Measurements from ENCODE around the gene STAT4.

Gene STAT4

DNA sequence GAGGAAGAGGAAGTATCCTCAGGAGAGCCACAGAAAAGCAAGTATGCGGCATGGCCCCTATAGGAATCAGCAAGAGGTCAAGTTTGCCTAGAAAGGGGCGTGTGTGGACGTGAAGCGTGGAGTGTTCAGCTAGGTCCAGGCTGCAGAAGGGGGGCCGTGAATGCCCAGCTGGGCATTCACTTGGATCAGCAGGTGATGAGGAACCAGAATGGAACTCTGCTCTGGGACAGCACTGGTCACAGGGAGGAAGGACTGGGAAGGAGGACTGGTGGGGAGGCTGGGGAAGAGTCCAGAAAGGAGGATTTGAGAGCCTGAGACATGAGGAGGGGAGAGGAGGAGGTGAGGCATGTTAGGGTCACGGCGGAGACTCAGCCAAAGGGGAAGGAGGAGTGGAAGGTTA is 156.6 kb downstream of the STAT4 start:
- no peaks in the 10 kb centered on the region for H3K9me3 ChIP-seq (ENCODE audit: control insufficient read depth, insufficient read depth, low read length)
- H3K36me3 ChIP-seq (ENCODE audit: control insufficient read depth, insufficient read depth, low read length) = peaks cover 25% of the 10 kb centered on the region
- no peak overlapping the region for H3K4me3 ChIP-seq (ENCODE audit: low read depth, low read length)
- no peaks in the 10 kb centered on the region for H3K27me3 ChIP-seq (ENCODE audit: control insufficient read depth, insufficient read depth, low read length)
- H3K9ac ChIP-seq (ENCODE audit: low read depth, low read length) = no peak overlapping the region
- H3K4me1 ChIP-seq (ENCODE audit: control insufficient read depth, insufficient read depth, low read length) = no peaks in the 10 kb centered on the region

DNA sequence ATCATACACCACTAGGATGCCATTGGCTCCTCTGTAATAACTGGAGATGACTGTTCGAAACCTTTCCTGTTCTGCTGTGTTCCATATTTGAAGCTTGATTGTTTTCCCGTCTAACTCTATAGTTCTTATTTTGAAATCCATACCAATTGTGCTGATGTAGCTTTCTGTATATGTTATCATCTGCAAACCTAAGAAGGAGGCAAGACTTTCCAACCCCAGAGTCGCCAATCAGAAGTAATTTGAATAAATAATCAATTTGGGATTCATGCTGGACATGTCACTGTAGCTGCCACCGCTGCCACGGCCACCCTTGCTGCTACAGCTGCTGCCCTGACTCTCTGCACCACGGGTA is 157.5 kb downstream of the STAT4 start:
- no peaks in the 10 kb centered on the region for H3K27me3 ChIP-seq (ENCODE audit: control insufficient read depth, insufficient read depth, low read length)
- no peak overlapping the region for H3K4me3 ChIP-seq (ENCODE audit: low read depth, low read length)
- no peaks in the 10 kb centered on the region for H3K4me1 ChIP-seq (ENCODE audit: control insufficient read depth, insufficient read depth, low read length)
- no peak overlapping the region for H3K9ac ChIP-seq (ENCODE audit: low read depth, low read length)
- H3K36me3 ChIP-seq (ENCODE audit: control insufficient read depth, insufficient read depth, low read length) = peaks cover 27% of the 10 kb centered on the region
- no peaks in the 10 kb centered on the region for H3K9me3 ChIP-seq (ENCODE audit: control insufficient read depth, insufficient read depth, low read length)

DNA sequence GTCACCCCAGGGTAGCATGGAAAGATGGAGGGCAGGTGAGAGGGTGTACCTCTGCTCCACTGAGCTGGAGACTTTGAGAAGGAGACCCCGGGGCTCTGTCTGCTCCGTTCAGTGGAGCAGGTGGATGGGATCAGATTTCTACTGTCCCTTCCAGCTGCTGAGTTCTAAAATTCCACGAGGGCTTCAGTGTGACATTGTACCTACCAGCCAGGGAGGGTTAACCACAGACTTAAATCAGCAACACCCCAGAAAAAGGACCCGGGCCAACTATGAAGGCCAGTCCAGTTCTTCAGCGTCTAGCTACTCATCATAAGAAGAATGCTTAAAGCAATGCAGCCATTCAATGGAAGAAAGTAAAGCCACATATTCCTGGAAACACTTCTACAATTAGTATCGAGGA is 160.7 kb downstream of the STAT4 start:
- H3K9ac ChIP-seq (ENCODE audit: low read depth, low read length) = no peak overlapping the region
- no peak overlapping the region for H3K4me3 ChIP-seq (ENCODE audit: low read depth, low read length)
- H3K4me1 ChIP-seq (ENCODE audit: control insufficient read depth, insufficient read depth, low read length) = no peaks in the 10 kb centered on the region
- no peaks in the 10 kb centered on the region for H3K27me3 ChIP-seq (ENCODE audit: control insufficient read depth, insufficient read depth, low read length)
- H3K9me3 ChIP-seq (ENCODE audit: control insufficient read depth, insufficient read depth, low read length) = no peaks in the 10 kb centered on the region
- H3K36me3 ChIP-seq (ENCODE audit: control insufficient read depth, insufficient read depth, low read length) = peaks cover 24% of the 10 kb centered on the region

DNA sequence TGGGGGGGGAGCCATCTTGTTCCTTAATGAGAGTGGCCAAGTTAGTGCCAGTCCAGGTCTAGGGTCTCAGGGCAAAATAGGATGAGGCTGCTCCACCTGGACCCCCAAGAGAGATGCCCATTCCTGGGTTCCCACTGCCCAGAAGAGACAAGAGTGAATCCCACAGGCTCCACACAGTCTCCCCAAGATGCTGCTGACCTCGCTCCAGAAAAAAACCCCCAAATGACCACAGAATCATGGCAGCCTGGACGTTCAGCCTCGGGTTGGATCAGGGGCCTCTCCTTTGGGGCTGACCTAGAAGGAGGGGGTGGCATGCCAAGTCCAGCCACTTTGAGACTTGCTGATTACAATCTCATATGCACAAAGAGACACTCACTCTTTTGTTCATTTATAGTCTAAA is 161.9 kb downstream of the STAT4 start:
- no peaks in the 10 kb centered on the region for H3K27me3 ChIP-seq (ENCODE audit: control insufficient read depth, insufficient read depth, low read length)
- H3K9ac ChIP-seq (ENCODE audit: low read depth, low read length) = no peak overlapping the region
- no peaks in the 10 kb centered on the region for H3K9me3 ChIP-seq (ENCODE audit: control insufficient read depth, insufficient read depth, low read length)
- H3K4me3 ChIP-seq (ENCODE audit: low read depth, low read length) = no peak overlapping the region
- peaks cover 30% of the 10 kb centered on the region for H3K36me3 ChIP-seq (ENCODE audit: control insufficient read depth, insufficient read depth, low read length)
- no peaks in the 10 kb centered on the region for H3K4me1 ChIP-seq (ENCODE audit: control insufficient read depth, insufficient read depth, low read length)

DNA sequence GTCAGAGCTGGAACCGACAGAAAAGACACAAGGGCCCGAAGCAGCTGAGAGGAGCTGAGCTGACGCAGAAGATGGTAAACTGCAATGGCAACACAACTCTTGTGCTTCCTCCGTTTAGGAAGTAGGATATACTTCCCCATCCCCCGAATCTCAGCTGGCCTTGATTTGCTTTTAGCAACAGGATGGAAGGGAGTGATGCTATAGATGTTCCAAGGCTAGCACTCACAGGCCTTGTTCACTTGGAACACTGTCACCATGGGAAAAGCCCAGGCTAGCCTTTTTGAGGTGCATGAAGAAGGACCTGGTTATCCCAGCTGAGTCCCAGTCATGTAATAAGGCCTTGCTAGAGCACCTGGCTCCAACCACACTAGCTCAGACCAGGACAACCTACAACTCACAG is 162.9 kb downstream of the STAT4 start:
- Histone ChIP-seq H3K36me3 (ENCODE audit: control insufficient read depth, insufficient read depth, low read length) (peaks cover 30% of the 10 kb centered on the region), H3K4me3 (ENCODE audit: low read depth, low read length) (no peak overlapping the region)

DNA sequence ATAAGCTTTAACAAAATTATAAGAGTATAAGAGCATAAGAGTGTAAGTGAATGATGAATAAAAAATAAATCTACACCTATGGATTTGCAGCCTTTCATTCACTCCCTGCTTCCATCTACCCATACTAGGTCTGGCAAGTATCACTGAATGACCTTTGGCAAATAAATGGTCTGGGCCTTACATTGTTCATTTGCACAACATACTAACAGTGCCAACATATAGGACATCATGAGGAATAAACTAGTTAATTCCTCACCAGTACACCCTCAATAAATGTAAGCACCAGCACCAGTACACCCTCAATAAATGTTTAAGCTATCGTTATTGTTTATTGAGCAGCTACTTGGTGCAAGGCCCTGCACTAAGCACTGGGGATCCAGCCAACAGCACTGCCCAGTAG is 163.7 kb downstream of the STAT4 start:
- Histone ChIP-seq H3K9ac (ENCODE audit: low read depth, low read length) (no peak overlapping the region), H3K27me3 (ENCODE audit: control insufficient read depth, insufficient read depth, low read length) (no peaks in the 10 kb centered on the region), H3K36me3 (ENCODE audit: control insufficient read depth, insufficient read depth, low read length) (peaks cover 34% of the 10 kb centered on the region), H3K4me1 (ENCODE audit: control insufficient read depth, insufficient read depth, low read length) (no peaks in the 10 kb centered on the region), H3K4me3 (ENCODE audit: low read depth, low read length) (no peak overlapping the region), H3K9me3 (ENCODE audit: control insufficient read depth, insufficient read depth, low read length) (no peaks in the 10 kb centered on the region)

More for the DNA sequence above, 162.9 kb downstream of the STAT4 start:
- Histone ChIP-seq H3K9me3 (ENCODE audit: control insufficient read depth, insufficient read depth, low read length) (no peaks in the 10 kb centered on the region), H3K27me3 (ENCODE audit: control insufficient read depth, insufficient read depth, low read length) (no peaks in the 10 kb centered on the region), H3K4me1 (ENCODE audit: control insufficient read depth, insufficient read depth, low read length) (no peaks in the 10 kb centered on the region), H3K9ac (ENCODE audit: low read depth, low read length) (no peak overlapping the region)

DNA sequence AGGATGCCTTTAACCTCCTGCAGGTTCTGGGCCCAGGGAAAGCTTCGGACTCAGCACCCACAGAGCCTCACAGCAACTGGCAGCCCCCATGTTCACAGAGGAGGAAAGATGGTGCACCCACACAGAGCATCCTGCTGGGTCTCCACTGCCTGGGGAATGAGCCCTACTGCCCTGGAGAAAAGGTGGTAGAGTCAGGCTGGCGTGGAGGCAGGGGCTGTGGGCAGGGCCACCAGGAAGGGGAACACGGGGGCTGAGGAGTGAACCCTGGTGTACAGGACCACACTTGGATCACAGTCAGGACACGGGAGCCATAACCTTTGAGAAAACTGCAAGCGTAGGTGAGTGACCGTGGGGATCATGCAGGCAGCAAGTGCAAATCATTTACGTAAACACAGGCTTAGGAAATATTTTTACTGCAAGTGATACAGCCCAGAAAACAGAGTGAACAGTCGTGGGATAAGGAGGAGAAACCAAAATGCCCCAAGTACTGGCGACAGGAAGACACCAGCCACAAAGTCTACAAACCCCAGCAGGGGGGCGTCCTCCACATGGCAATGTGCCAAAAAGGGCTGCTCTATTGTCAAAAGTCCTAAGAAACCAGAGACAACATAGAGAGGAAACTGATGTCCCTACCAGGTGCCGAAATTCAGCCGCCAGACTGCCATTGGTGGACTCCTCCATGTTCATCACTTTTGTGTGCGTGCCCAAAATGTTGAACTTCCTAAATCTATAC is 164.4 kb downstream of the STAT4 start:
- Histone ChIP-seq H3K36me3 (ENCODE audit: control insufficient read depth, insufficient read depth, low read length) (peaks cover 37% of the 10 kb centered on the region), H3K27me3 (ENCODE audit: control insufficient read depth, insufficient read depth, low read length) (no peaks in the 10 kb centered on the region), H3K9ac (ENCODE audit: low read depth, low read length) (no peak overlapping the region), H3K4me3 (ENCODE audit: low read depth, low read length) (no peak overlapping the region), H3K4me1 (ENCODE audit: control insufficient read depth, insufficient read depth, low read length) (no peaks in the 10 kb centered on the region), H3K9me3 (ENCODE audit: control insufficient read depth, insufficient read depth, low read length) (no peaks in the 10 kb centered on the region)

DNA sequence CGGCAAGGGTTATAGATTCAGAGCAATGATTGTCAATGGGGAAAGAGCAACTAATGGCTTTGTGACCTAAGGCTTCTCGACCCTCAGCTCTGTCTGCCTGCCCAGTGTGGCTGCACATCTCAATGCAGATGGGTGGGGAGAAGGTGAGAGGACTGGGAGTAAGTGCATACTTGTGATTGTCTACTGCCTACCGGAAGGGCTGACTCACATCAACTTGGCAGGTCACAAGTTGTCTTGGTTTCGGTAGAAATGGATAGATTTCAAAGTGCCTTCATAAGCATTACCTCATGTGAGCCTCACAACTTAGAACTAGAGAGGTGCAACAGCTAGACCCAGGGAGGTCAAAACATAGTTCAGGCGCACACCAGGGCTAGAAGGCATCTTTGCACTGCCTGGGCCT is 166.2 kb downstream of the STAT4 start:
- Histone ChIP-seq H3K36me3 (ENCODE audit: control insufficient read depth, insufficient read depth, low read length) (peaks cover 32% of the 10 kb centered on the region), H3K4me3 (ENCODE audit: low read depth, low read length) (no peak overlapping the region), H3K9me3 (ENCODE audit: control insufficient read depth, insufficient read depth, low read length) (no peaks in the 10 kb centered on the region), H3K9ac (ENCODE audit: low read depth, low read length) (no peak overlapping the region), H3K27me3 (ENCODE audit: control insufficient read depth, insufficient read depth, low read length) (no peaks in the 10 kb centered on the region), H3K4me1 (ENCODE audit: control insufficient read depth, insufficient read depth, low read length) (no peaks in the 10 kb centered on the region)

DNA sequence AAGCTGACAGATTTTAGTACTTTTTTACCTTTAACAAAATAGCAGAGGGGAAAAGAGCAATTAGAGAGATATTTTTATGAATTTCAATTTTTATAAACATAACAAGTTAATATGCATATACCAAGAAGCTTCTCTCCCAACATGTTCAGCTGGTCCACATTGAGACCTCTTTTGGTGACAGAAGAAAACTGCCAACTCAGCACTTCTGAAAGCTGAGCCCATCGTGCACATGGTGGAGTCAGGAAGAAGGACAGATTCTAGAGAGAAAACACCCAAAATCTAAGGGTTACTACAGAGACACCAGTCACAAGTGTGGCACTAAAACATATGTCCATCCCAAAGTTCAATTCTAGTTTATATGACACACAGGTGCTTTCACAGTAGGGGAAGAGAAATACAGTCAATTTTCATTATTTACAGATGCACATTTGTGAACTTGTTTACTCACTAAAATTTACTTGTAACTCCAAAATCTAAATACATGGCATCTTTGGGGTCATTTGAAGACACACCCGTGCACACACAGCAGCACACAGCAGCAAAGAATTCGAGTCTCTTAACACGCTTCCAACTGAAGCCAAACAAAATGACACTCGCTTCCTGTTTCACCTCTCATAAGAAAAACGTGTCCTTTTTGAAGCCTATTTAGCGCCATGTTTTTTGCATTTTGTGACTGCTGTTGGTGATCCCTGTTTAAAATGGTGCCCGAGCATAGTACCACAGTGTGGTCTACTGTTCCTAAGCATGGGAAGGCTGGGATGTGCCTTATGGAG is 168.3 kb downstream of the STAT4 start:
- no peak overlapping the region for H3K9ac ChIP-seq (ENCODE audit: low read depth, low read length)
- no peaks in the 10 kb centered on the region for H3K27me3 ChIP-seq (ENCODE audit: control insufficient read depth, insufficient read depth, low read length)
- no peaks in the 10 kb centered on the region for H3K9me3 ChIP-seq (ENCODE audit: control insufficient read depth, insufficient read depth, low read length)
- peaks cover 35% of the 10 kb centered on the region for H3K36me3 ChIP-seq (ENCODE audit: control insufficient read depth, insufficient read depth, low read length)
- H3K4me3 ChIP-seq (ENCODE audit: low read depth, low read length) = no peak overlapping the region
- no peaks in the 10 kb centered on the region for H3K4me1 ChIP-seq (ENCODE audit: control insufficient read depth, insufficient read depth, low read length)

DNA sequence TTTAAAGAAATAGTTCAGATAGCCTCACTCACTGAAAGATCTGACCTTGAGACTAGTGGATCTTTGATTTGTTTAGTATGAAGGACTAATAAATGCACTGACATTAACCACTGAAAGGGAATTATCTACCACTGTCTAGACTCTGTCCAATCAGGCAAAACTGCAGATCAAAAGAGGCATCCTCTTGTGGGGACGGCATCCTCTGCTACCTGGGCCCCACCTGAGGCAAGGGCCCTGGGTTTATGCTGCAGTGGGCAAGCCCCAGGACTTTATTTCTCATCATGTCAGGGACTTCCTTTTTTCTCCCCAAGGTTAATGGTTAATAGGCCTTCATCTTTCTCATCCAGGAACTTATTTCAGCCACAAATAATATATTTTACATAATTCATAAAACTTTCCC is 169.1 kb downstream of the STAT4 start:
- peaks cover 36% of the 10 kb centered on the region for H3K36me3 ChIP-seq (ENCODE audit: control insufficient read depth, insufficient read depth, low read length)

DNA sequence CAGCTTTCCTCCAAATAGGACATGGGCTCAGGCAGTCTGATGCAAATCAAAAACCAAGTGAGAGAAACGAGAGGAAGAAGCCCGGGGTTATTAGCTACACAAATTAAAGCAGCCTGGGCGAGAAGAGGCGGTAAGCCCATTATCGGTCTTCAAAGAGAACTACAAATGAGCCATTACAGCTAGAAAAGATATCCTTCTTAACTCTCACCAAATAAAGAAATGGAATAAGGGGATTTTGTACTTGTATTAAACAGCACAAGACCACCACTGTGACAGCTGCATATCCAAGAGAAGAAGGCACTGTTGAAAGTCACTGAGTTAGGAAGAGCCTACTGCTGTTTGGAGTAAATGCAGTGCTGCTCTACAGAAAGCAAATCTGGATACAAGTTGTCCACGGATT is 169.5 kb downstream of the STAT4 start:
- Histone ChIP-seq H3K9me3 (ENCODE audit: control insufficient read depth, insufficient read depth, low read length) (no peaks in the 10 kb centered on the region), H3K27me3 (ENCODE audit: control insufficient read depth, insufficient read depth, low read length) (no peaks in the 10 kb centered on the region), H3K4me1 (ENCODE audit: control insufficient read depth, insufficient read depth, low read length) (no peaks in the 10 kb centered on the region), H3K9ac (ENCODE audit: low read depth, low read length) (no peak overlapping the region), H3K36me3 (ENCODE audit: control insufficient read depth, insufficient read depth, low read length) (peaks cover 38% of the 10 kb centered on the region), H3K4me3 (ENCODE audit: low read depth, low read length) (no peak overlapping the region)

More for the DNA sequence above, 169.1 kb downstream of the STAT4 start:
- H3K4me3 ChIP-seq (ENCODE audit: low read depth, low read length) = no peak overlapping the region
- no peaks in the 10 kb centered on the region for H3K27me3 ChIP-seq (ENCODE audit: control insufficient read depth, insufficient read depth, low read length)
- no peaks in the 10 kb centered on the region for H3K9me3 ChIP-seq (ENCODE audit: control insufficient read depth, insufficient read depth, low read length)
- no peaks in the 10 kb centered on the region for H3K4me1 ChIP-seq (ENCODE audit: control insufficient read depth, insufficient read depth, low read length)
- no peak overlapping the region for H3K9ac ChIP-seq (ENCODE audit: low read depth, low read length)

DNA sequence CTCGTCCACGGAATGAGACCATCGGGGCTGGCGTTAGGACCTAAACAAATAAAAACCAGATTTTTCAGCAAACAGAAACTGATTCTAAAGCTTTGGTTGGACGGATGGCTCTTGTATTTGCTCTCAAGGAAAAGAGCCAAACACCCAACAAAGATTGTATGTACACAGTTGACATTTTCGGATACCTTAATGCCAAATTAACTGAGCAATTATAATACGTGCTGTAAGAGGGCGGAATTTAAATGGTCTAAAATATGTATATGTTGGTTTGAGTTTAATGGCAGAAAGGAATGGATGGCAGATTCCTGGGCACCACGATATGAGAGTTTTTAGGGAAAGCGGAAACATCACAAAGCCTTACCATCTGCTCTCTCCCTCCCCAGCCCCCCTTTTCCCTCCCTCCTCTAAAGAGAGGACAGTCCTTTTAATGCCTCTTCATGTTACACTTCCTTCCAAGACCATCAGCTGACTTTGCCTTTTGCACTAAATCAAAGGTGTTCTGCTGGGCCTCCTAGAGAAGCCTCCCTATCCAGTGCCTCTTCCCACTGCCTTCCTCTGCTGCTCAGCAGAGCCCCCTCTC is 170.1 kb downstream of the STAT4 start:
- Histone ChIP-seq H3K4me1 (ENCODE audit: control insufficient read depth, insufficient read depth, low read length) (no peaks in the 10 kb centered on the region), H3K4me3 (ENCODE audit: low read depth, low read length) (no peak overlapping the region), H3K9ac (ENCODE audit: low read depth, low read length) (no peak overlapping the region), H3K27me3 (ENCODE audit: control insufficient read depth, insufficient read depth, low read length) (no peaks in the 10 kb centered on the region), H3K36me3 (ENCODE audit: control insufficient read depth, insufficient read depth, low read length) (peaks cover 33% of the 10 kb centered on the region), H3K9me3 (ENCODE audit: control insufficient read depth, insufficient read depth, low read length) (no peaks in the 10 kb centered on the region)

Measured in iPS-15b (cell line).